Activated CD4-positive, CD25-positive, alpha-beta regulatory T cell treated with anti-CD3 and anti-CD28 coated beads, Interleukin-2, amount 50 U/mL, for 24 hours (primary cell): Measurements from ENCODE around the gene KRT81.
"Not testable (repeated sequence)": the region's sequence is repeated elsewhere in the genome, so short reads cannot be mapped to it uniquely, and the experiment has no call there.

Experiments used
- ATAC-seq, 2 donors: fragments of 150-1000 bp; cut with Tn5 transposase; one replicate each; pipeline ENCODE4 v1.10.0; 2021; ENCODE audit warnings: mild to moderate bottlenecking in 1 of 2, moderate library complexity in 1 of 2

The KRT81 gene

DNA sequence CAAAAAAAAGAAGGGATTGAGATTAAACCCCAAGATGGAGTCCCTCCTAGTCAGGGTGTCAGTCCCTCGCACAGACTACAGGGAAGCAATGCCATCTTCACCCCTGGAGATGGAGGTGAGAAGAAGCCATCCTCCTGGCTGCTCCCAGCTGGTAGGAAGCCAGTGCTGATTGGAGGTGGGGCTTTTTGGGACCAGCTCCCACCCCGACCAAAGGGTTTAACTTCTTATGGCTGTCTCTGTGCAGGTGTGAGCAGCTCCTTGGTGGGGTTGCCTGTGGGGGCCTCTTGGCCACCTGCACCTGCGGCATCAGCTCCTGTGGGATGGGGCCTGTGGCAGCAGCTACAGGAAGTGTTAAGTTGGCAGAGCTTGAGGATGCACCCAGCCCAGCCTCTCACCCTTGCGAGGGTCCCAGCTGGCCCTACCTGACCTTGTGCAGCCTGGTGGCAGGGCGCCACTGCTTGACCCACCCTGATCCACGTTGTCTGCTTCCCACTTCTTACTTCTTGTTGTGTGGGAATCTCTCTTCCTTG is 20.7 kb downstream of the KRT81 start:
- ATAC-seq, result no peak

DNA sequence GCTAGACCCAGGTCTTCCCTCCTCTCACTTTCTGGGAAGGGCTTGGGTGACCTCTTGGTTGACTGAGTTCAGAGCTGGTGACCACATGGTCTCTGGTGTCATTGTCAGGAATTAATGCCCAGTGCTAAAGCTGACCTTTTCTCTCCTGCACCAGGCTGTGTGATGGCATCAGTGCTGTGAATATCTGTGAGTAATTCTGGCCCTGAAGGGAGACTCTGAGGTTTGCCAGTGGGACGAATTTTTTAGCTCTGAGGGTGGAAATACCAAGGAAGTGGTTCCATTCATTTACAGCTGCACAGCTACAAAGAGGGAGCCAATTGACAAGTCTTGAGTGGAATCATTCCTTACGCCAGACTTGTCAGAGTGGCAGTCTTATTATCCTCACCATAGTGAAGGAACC is 23.1 kb downstream of the KRT81 start:
- no peak for ATAC-seq

DNA sequence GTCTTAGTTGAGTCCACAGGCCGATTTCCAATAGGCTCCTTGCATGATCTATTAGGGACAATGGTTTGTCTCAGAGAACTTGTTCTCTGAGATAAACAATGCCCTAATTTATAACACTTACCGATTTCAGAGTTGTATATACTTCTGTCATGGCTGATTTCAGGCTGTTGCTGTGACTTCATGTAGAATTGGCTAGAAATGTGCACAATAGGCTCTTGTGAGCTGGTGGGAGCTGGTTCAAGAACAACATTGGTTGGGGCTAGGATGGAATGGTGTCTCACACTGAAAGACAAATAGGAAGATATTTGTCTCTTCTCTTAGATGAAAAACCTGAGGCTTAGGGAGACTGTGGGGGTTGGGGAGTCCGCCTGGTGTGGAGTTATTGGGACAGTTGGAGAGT is 23.6 kb downstream of the KRT81 start:
- ATAC-seq, result no peak

GRCh38 chr12:52267266-52267665 is 24.1 kb downstream of the KRT81 start:
- ATAC-seq, result no peak

DNA sequence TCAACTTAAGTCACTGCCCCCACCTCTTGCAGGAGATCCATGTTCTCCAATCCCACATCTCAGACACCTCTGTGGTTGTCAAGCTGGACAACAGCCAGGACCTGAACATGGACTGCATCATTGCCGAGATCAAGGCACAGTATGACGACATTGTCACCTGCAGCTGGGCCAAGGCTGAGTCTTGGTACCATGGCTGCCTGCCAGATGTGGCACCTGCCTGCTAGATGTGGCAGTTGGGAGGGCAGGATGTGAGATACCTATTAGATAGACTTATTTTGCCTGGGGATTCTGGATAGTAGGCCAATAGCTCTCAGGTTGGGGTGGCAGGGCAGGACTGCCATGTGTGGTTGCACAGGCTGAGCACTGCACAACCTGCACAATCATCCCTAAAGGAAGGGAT is 24.8 kb downstream of the KRT81 start:
- ATAC-seq, result no peak

DNA sequence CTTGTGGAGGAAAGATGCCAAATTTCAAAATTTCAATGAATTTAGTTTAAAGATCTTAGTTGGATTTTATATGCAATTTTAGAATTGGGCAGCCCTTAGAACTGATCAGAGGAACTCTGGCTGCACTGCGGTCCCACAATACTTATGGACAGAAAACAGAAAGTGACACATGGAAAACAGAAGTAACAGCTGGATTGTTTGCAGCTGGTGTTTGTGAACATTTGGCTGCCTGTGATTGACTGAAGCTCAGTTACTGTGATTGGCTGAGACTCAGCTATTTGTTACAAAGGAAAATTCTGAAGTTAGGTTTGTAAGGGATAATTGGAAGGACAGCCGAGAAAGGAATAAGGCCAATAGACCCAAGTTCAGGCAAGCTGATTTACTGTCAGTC is 26.9 kb downstream of the KRT81 start:
- no peak for ATAC-seq

DNA sequence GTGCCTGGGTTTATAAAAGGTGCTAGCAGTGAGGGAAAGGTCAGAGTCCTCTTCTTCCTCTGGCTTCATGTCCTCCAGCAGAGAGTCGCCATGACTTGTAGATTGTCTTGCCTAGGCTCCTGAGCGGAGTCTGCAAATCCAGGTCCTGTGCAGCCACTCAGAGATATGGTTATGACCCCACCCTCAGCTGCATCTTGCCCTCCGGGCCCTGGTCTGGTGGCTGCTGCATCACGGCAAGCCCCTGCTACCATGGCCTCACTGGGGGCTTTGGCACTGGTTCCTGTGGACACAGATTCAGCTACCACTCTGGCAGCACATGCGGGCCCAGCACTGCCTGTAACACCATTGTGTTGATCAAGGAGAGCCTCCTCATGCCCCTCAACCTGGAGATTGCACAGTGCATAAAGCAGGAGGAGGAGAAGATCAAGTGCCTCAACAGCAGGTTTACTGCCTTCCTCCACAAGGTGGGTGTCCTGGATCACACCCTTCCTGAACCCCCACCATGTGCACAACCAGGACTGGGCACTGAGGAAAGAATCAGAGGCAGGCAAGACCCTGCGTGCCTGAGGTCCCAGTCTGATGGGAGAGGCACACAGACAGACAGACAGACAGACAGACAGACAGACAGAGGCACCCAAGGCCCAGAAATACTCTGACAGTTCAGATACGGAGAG is 27.4 kb downstream of the KRT81 start:
- no peak for ATAC-seq

- no peak for ATAC-seq
These were observed 29.0 kb downstream of the KRT81 start for GRCh38 chr12:52262286-52262685.

DNA sequence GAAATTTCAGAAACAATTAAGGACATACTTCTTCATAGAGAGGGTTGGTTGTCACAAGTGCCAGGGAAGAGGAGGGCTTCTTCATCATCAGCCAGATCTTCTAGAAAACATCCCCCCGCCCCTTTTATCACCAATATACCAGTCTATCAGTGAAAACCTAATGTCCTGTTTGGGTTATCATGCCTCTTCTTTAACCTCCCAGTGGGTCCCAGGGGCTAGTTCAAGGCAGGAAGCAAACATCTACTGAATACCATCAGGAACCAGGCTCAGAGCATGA is 30.2 kb downstream of the KRT81 start:
- no peak for ATAC-seq

- no peak for ATAC-seq
These were observed 30.8 kb downstream of the KRT81 start for GRCh38 chr12:52260361-52261207.

DNA sequence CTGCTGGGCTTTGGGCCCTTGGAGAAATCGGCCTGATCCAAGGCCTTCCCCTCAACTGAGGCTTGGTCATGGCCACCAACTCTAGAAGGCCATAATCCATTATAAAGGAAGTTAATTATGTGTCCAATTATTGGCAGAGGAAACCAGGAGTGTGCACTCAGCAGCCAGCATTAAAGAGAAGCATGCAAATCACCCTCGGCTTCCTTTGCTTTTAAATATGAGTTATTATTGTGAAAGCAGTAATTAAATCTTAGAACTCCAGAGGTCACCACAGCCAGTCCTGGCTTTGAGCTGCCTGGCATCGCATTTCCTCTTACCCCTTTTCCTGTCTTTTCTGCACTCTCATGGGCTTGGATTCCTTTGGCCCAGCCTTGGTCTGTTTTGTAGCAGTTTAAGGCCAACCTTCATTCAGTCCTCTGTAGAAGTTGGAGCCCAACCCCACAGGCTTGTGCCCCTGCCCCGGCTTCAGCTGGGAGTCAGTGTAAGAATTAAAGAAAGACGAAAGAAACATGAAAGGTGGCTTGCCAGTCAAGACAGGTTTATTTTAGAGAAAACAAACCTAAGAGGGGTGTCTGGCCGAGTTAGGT is 31.6 kb downstream of the KRT81 start:
- ATAC-seq, result no peak

GRCh38 chr12:52258335-52258901 is 32.9 kb downstream of the KRT81 start:
- ATAC-seq, result no peak

GRCh38 chr12:52257922-52258321 is 33.4 kb downstream of the KRT81 start:
- not testable (repeated sequence) for ATAC-seq

- ATAC-seq, result no peak
These were observed 34.2 kb downstream of the KRT81 start for GRCh38 chr12:52257074-52257551.

DNA sequence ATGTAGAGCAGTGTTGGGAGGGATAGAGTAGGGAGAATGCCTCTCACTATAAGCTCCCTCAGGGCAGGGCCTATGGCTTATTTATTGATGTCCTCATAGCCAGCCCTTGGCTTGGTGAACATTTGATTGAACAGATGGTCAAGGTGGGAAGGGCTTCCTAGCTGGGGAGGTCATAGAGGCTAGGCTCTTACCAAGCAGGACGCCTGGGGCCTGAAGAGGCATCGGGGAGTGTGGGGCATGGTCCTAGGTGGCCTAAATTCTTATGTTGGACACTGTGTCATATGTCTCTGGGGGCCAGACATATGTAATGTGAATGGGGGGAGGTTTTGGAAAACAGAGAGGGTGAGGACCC is 34.8 kb downstream of the KRT81 start:
- no peak for ATAC-seq

DNA sequence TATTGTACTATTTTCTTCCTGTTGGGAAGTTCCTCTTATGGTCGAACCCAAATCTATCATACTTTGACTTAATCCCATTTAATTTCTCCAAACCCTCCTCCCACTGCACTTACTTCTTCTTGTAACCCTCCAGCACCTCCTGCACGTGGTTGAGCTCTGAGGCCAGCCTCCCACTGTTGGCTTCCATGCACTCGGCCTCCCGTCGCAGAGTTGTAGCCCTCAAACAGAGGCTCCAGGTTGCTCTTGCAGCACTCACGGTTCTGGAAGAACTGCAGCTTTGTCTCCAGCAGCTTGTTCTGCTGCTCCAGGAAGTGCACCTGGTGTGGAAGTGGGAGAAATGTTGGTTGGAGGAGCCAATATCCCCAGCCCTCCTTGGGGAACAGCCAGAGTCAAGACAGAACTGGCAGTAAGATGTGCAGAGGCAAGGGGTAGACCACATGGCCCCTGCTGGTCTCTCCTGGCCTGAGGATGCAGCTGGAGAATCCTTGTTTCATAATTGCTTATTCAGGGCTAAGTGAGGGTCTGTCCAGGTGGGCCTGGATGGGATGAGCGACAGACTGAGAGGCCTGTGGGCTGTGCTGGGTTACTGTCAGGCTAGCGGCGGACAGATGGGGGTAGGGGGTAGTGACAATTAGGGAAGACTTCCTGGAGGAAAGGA is 35.3 kb downstream of the KRT81 start:
- ATAC-seq, result no peak

DNA sequence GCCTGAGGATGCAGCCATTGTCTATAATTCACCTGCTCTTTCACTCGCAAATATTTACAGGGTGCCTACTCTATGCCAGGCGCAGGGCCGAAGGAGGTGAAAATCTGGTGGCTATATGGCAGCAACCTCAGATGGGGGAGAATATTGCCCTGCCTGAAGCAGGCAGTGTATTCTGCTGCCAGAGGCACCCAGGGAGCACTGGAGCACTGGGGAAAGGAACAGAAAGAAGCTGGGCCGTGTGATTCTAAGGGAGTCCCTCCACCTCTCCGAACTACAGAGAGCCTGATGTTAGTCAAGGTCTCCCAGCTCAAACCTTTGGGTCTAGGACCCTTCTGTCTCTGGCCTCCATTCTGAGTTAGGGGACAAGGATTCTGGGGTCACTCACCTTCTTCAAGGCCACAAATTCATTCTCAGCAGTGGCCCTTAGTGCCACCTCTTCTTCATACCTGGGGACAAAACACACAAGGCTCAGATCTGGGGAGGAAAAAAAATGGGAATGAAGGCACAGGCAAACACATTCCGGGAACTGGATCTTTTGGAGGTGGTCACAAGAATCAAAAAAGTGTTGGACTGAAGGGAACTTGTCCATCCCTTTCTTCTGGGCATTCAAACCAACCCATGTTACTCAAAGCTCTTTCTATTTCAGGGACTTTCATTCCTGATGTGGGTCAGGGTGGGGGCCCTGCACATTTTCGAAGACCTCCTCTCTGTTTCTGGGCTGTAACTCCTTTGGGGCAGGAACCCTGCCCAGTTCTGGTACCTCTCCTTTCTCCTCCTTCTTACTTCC is 36.2 kb downstream of the KRT81 start:
- no peak for ATAC-seq

DNA sequence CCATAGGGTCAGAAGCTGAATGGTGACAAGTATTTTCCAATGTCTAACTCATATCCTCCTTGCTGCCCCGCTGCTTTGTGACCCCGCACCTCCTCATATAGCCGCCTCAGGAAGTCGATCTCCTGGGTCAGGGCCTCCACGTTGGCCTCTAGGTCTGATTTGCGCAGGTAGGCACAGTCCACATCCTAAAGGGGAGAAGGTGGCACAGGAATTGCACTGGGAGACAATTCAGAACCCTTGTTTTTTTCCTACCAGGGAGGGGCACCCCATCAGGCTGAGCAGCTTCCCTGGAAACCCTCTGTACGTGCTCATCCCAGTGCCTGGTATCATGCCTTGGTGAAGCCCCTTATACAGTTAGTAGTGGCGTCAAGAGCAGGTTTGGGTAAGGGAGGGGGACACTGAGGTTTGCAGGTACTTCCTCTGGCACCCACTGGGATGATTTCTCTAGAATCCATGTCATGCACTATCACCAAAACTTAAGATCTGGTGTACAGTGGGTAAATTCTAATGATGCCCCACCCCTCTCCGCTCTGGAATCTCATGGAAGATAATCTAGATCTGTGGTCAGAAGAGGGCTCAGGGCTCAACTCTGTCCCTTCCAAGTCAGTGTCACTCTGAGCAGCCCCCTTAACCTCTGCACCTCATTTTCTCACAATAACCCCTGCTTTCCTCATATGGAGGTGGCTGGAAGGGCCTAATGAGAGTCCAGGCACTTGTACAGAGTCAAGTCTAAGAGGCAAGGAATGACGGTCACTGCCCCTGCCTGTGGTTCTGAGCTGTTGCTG is 37.0 kb downstream of the KRT81 start:
- ATAC-seq, result no peak

GRCh38 chr12:52253391-52254179 is 37.7 kb downstream of the KRT81 start:
- ATAC-seq, result no peak

DNA sequence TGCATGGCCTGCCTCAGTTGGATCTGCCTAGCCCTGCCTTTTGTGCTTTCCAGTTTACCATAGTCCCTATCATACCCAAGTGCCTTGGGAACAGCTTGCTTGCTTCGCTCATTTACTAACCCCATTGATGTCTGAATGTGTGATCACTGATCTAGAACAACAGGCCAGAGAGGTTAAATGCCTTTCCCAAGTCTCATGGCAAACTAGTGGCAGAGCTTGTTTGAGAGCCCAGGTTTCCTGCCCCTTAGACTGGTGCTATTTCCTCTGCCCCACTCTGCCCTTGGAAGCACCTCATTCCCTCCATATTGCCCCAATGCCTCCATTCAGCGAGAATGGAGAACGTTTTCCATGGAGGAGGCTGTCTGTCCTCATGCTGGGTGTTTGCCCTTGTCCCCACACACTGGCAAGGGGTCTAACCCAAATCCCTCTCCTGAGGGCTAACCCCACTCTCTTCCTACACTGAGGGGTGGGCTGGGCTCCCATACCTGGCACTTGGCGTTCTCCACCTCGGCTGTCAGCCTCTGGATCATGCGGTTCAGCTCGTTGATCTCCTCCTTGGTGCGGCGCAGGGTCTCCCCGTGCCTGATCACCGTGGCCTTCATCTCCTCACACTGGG is 38.5 kb downstream of the KRT81 start:
- ATAC-seq, result no peak
